Neuronal stem cell (in vitro differentiated cells): ENCODE data around the gene PDZRN3.

Experiments used
- DNase-seq: peaks from one replicate; pipeline ENCODE4 v3.0.0-alpha.2; 2013; ENCODE audit warnings: low spot score
- H2AFZ ChIP-seq: one replicate; pipeline ENCODE4 v1.6.1; 2013; ENCODE audit warnings: mild to moderate bottlenecking, low read length, inconsistent platforms
- H2AK5ac ChIP-seq: 2 replicates; pipeline ENCODE4 v1.6.1; 2013; ENCODE audit warnings: low read depth, mild to moderate bottlenecking, inconsistent platforms, low read length, moderate library complexity, mixed read lengths
- H2BK120ac ChIP-seq: 2 replicates; pipeline ENCODE4 v1.6.1; 2013; ENCODE audit warnings: low read depth, mild to moderate bottlenecking, inconsistent platforms, low read length, moderate library complexity, mixed read lengths
- H2BK12ac ChIP-seq: one replicate; pipeline ENCODE4 v1.6.1; 2013; ENCODE audit warnings: low read length, inconsistent platforms
- H2BK15ac ChIP-seq: 2 replicates; pipeline ENCODE4 v1.6.1; 2013; ENCODE audit warnings: mild to moderate bottlenecking, low read length, inconsistent platforms, mixed read lengths
- H2BK5ac ChIP-seq: one replicate; pipeline ENCODE4 v1.6.1; 2013; ENCODE audit warnings: inconsistent platforms, mild to moderate bottlenecking, low read length, moderate library complexity
- H3K14ac ChIP-seq: one replicate; pipeline ENCODE4 v1.6.1; 2013; ENCODE audit warnings: low read length, inconsistent platforms
- H3K18ac ChIP-seq: 2 replicates; pipeline ENCODE4 v1.6.1; 2013; ENCODE audit warnings: low read length, inconsistent platforms
- H3K23ac ChIP-seq: 2 replicates; pipeline ENCODE4 v1.6.1; 2013; ENCODE audit warnings: low read depth, mild to moderate bottlenecking, mixed read lengths, low read length, inconsistent platforms; ENCODE audit not compliant: poor library complexity
- H3K27ac ChIP-seq: replicated peaks from 3 replicates; pipeline ENCODE4 v1.5.1; 2013; ENCODE audit warnings: low read length, inconsistent platforms
- H3K27me3 ChIP-seq, 3 experiments: 2 replicates each; pipeline ENCODE4 v1.6.1; 2013; ENCODE audit warnings: low read length in 3 of 3, mild to moderate bottlenecking in 2 of 3, inconsistent platforms in 1 of 3, low read depth in 1 of 3, mixed read lengths in 1 of 3, moderate library complexity in 1 of 3; ENCODE audit not compliant: control insufficient read depth in 3 of 3, insufficient read depth in 3 of 3
- H3K36me3 ChIP-seq, 2 donors: replicated peaks in 1 of 2; 2 replicates each; pipeline ENCODE4 v1.6.1; 2013; ENCODE audit warnings: low read length in 2 of 2; ENCODE audit not compliant: control insufficient read depth in 2 of 2, insufficient read depth in 2 of 2
- H3K4ac ChIP-seq: 2 replicates; pipeline ENCODE4 v1.6.1; 2013; ENCODE audit warnings: inconsistent platforms, mild to moderate bottlenecking, low read length, moderate library complexity
- H3K4me1 ChIP-seq, 2 donors: 1 replicate in 1 of 2; 2 replicates in 1 of 2; pipeline ENCODE4 v1.6.1; 2013; ENCODE audit warnings: low read length in 2 of 2, low read depth in 1 of 2; ENCODE audit not compliant: control insufficient read depth in 2 of 2, insufficient read depth in 1 of 2
- H3K4me2 ChIP-seq: one replicate; pipeline ENCODE4 v1.6.1; 2013; ENCODE audit warnings: mild to moderate bottlenecking, low read length, inconsistent platforms; ENCODE audit not compliant: insufficient read depth, poor library complexity, severe bottlenecking
- H3K4me3 ChIP-seq, 2 donors: 2 replicates each; pipeline ENCODE4 v1.5.1; 2013; ENCODE audit warnings: low read length in 2 of 2, mild to moderate bottlenecking in 2 of 2, inconsistent platforms in 1 of 2, moderate library complexity in 1 of 2
- H3K79me1 ChIP-seq: one replicate; pipeline ENCODE4 v1.6.1; 2013; ENCODE audit warnings: low read depth, mild to moderate bottlenecking, inconsistent platforms, low read length, moderate library complexity
- H3K9ac ChIP-seq: one replicate; pipeline ENCODE4 v1.6.1; 2013; ENCODE audit warnings: mild to moderate bottlenecking, low read depth, low read length, inconsistent platforms; ENCODE audit not compliant: poor library complexity
- H3K9me3 ChIP-seq, 2 donors: replicated peaks in 1 of 2; 2 replicates each; pipeline versions ENCODE3 to v1.6.1; 2013; ENCODE audit warnings: low read length in 2 of 2, mild to moderate bottlenecking in 2 of 2, inconsistent platforms in 1 of 2, low read depth in 1 of 2, mixed read lengths in 1 of 2, moderate library complexity in 1 of 2; ENCODE audit not compliant: control insufficient read depth in 2 of 2, insufficient read depth in 1 of 2
- H4K8ac ChIP-seq: one replicate; pipeline ENCODE4 v1.6.1; 2013; ENCODE audit warnings: low read depth, mild to moderate bottlenecking, inconsistent platforms, low read length, moderate library complexity
- H4K91ac ChIP-seq: one replicate; pipeline ENCODE4 v1.6.1; 2013; ENCODE audit warnings: low read length, low read depth, mild to moderate bottlenecking, inconsistent platforms; ENCODE audit not compliant: poor library complexity
- WGBS, 2 donors: extraction: QIAGEN DNeasy Blood & Tissue Kit; methylation state at CpG; one replicate each; pipeline ENCODE4 v1.1.7; 2013; ENCODE audit warnings: missing lambda C conversion rate in 2 of 2, mixed read lengths in 1 of 2; ENCODE audit not compliant: insufficient read length in 2 of 2, insufficient replicate concordance in 1 of 2; ENCODE audit errors: extremely low coverage in 2 of 2; 5-methylcytosine and 5-hydroxymethylcytosine counted together

Gene PDZRN3

GRCh38 chr3:73558727-73559075 is 66.0 kb downstream of the PDZRN3 start:
- H3K4ac ChIP-seq, result no peak overlapping the region
- peaks cover 3 to 19% of the 10 kb centered on the region in 2 donors for H3K4me1 ChIP-seq
- no CpG with 5 or more reads among the region's 4 CpGs for WGBS, 2 donors
- H2AFZ ChIP-seq, result no peak overlapping the region
- no peak overlapping the region for H2BK5ac ChIP-seq
- no peaks in the 10 kb centered on the region for H3K9me3 ChIP-seq
- no peak overlapping the region for H2BK12ac ChIP-seq
- no peaks in the 10 kb centered on the region for H3K27me3 ChIP-seq
- H3K4me2 ChIP-seq, result no peak overlapping the region
- peaks cover 0 to 1% of the 10 kb centered on the region in 2 donors for H3K36me3 ChIP-seq
- H2BK15ac ChIP-seq, result no peak overlapping the region
- no peak overlapping the region for H3K4me3 ChIP-seq
- H4K91ac ChIP-seq, result no peak overlapping the region
- no peak overlapping the region for H4K8ac ChIP-seq
- H2AK5ac ChIP-seq, result no peak overlapping the region
- no peaks in the 10 kb centered on the region for H3K79me1 ChIP-seq
- H3K9ac ChIP-seq, result no peak overlapping the region
- H3K18ac ChIP-seq, result no peak overlapping the region
- H3K23ac ChIP-seq, result no peak overlapping the region
- no peak overlapping the region for H3K27ac ChIP-seq
- no peak for DNase-seq
- H2BK120ac ChIP-seq, result no peak overlapping the region
- H3K14ac ChIP-seq, result no peak overlapping the region

GRCh38 chr3:73557986-73558726 is 66.6 kb downstream of the PDZRN3 start:
- H2BK5ac ChIP-seq, result no peak overlapping the region
- DNase-seq, result no peak
- no peak overlapping the region for H2BK15ac ChIP-seq
- no peak overlapping the region for H3K4ac ChIP-seq
- H3K4me3 ChIP-seq, result no peak overlapping the region
- no peak overlapping the region for H2AK5ac ChIP-seq
- H3K27me3 ChIP-seq, result no peaks in the 10 kb centered on the region
- WGBS, 2 donors, result no CpG with 5 or more reads among the region's 3 CpGs
- H4K91ac ChIP-seq, result no peak overlapping the region
- no peak overlapping the region for H2BK120ac ChIP-seq
- H2BK12ac ChIP-seq, result no peak overlapping the region
- no peak overlapping the region for H3K27ac ChIP-seq
- H3K18ac ChIP-seq, result no peak overlapping the region
- no peak overlapping the region for H3K9ac ChIP-seq
- peaks cover 0 to 1% of the 10 kb centered on the region in 2 donors for H3K36me3 ChIP-seq
- peaks cover 3 to 19% of the 10 kb centered on the region in 2 donors for H3K4me1 ChIP-seq
- H3K4me2 ChIP-seq, result no peak overlapping the region
- no peak overlapping the region for H3K14ac ChIP-seq
- no peak overlapping the region for H2AFZ ChIP-seq
- H3K79me1 ChIP-seq, result no peaks in the 10 kb centered on the region
- no peak overlapping the region for H4K8ac ChIP-seq
- H3K9me3 ChIP-seq, result no peaks in the 10 kb centered on the region
- no peak overlapping the region for H3K23ac ChIP-seq

GRCh38 chr3:73556520-73557372 is 68.0 kb downstream of the PDZRN3 start:
- peaks cover 0 to 1% of the 10 kb centered on the region in 2 donors for H3K36me3 ChIP-seq
- H3K4me3 ChIP-seq, result no peak overlapping the region

GRCh38 chr3:73555076-73555475 is 69.7 kb downstream of the PDZRN3 start:
- no peak overlapping the region for H2BK12ac ChIP-seq
- H2BK120ac ChIP-seq, result no peak overlapping the region
- H2BK5ac ChIP-seq, result no peak overlapping the region
- no peaks in the 10 kb centered on the region for H3K27me3 ChIP-seq
- H3K36me3 ChIP-seq, result peaks cover 0 to 1% of the 10 kb centered on the region in 2 donors
- no peak overlapping the region for H3K4me2 ChIP-seq
- H3K4ac ChIP-seq, result no peak overlapping the region
- H3K14ac ChIP-seq, result no peak overlapping the region
- no peak overlapping the region for H3K4me3 ChIP-seq
- H3K23ac ChIP-seq, result no peak overlapping the region
- no peak overlapping the region for H3K9ac ChIP-seq
- H2AFZ ChIP-seq, result no peak overlapping the region
- no peak overlapping the region for H4K91ac ChIP-seq
- no peaks in the 10 kb centered on the region for H3K9me3 ChIP-seq
- no peaks in the 10 kb centered on the region for H3K79me1 ChIP-seq
- WGBS, 2 donors, result no CpG with 5 or more reads among the region's 2 CpGs
- DNase-seq, result no peak
- no peak overlapping the region for H3K27ac ChIP-seq
- no peak overlapping the region for H4K8ac ChIP-seq
- H2BK15ac ChIP-seq, result no peak overlapping the region
- no peak overlapping the region for H3K18ac ChIP-seq
- peaks cover 3 to 19% of the 10 kb centered on the region in 2 donors for H3K4me1 ChIP-seq
- H2AK5ac ChIP-seq, result no peak overlapping the region

More at GRCh38 chr3:73556520-73557372, 68.0 kb downstream of the PDZRN3 start:
- Histone ChIP-seq H2BK120ac (no peak overlapping the region), H3K14ac (no peak overlapping the region), H3K4me1 (peaks cover 3 to 19% of the 10 kb centered on the region in 2 donors), H3K4me2 (no peak overlapping the region), H3K9ac (no peak overlapping the region), H3K27ac (no peak overlapping the region), H3K27me3 (no peaks in the 10 kb centered on the region), H4K8ac (no peak overlapping the region), H3K23ac (no peak overlapping the region), H2AK5ac (no peak overlapping the region), H2AFZ (no peak overlapping the region), H3K4ac (no peak overlapping the region), H3K18ac (no peak overlapping the region), H3K79me1 (no peaks in the 10 kb centered on the region), H4K91ac (no peak overlapping the region), H2BK5ac (no peak overlapping the region), H2BK15ac (no peak overlapping the region), H3K9me3 (no peaks in the 10 kb centered on the region), H2BK12ac (no peak overlapping the region)
- DNase-seq, result no peak
- WGBS, 2 donors, result no CpG with 5 or more reads among the region's 3 CpGs
